ENCODE results near the gene SMS.

DNA sequence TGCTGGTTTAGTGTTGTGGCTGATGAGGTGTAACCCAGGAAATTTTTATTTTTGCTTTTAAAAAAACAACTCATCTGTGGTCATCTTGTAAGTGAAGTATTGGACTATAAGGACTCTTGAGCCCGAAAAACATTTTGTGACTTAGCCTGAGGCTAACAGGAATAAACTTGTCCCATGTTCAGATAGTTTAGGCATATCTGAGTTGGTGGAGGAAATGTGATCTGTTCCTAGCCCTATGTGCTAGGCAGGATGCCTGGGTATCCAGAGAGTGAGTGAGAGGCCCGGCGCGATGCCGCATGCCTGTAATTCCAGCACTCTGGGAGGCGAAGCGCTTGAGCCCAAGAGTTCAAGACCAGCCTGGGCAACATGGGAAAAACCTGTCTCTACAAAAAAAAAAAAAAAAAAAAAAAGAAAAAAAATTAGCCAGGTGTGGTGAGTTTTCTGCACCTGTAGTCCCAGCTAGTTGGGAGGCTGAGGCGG, 3.7 kb downstream of the SMS start:
- TF ChIP-seq, protein P1, sequence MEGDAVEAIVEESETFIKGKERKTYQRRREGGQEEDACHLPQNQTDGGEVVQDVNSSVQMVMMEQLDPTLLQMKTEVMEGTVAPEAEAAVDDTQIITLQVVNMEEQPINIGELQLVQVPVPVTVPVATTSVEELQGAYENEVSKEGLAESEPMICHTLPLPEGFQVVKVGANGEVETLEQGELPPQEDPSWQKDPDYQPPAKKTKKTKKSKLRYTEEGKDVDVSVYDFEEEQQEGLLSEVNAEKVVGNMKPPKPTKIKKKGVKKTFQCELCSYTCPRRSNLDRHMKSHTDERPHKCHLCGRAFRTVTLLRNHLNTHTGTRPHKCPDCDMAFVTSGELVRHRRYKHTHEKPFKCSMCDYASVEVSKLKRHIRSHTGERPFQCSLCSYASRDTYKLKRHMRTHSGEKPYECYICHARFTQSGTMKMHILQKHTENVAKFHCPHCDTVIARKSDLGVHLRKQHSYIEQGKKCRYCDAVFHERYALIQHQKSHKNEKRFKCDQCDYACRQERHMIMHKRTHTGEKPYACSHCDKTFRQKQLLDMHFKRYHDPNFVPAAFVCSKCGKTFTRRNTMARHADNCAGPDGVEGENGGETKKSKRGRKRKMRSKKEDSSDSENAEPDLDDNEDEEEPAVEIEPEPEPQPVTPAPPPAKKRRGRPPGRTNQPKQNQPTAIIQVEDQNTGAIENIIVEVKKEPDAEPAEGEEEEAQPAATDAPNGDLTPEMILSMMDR (conservative IDR thresholded peaks at IDR 0.05; ENCODE audit: low read depth, low read length): no peak
- TF ChIP-seq EZH2phosphoT487 (IDR thresholded peaks at IDR 0.05; ENCODE audit: borderline replicate concordance, low read length): no peak

All from PC-3 (cell line).